Measurements from ENCODE around the gene CRYBG1. TPM values are rescaled to one million over a fixed set of nuclear protein-coding genes. Genes with fewer than 3 reads are reported as not detected.

CRYBG1 gene, protein sequence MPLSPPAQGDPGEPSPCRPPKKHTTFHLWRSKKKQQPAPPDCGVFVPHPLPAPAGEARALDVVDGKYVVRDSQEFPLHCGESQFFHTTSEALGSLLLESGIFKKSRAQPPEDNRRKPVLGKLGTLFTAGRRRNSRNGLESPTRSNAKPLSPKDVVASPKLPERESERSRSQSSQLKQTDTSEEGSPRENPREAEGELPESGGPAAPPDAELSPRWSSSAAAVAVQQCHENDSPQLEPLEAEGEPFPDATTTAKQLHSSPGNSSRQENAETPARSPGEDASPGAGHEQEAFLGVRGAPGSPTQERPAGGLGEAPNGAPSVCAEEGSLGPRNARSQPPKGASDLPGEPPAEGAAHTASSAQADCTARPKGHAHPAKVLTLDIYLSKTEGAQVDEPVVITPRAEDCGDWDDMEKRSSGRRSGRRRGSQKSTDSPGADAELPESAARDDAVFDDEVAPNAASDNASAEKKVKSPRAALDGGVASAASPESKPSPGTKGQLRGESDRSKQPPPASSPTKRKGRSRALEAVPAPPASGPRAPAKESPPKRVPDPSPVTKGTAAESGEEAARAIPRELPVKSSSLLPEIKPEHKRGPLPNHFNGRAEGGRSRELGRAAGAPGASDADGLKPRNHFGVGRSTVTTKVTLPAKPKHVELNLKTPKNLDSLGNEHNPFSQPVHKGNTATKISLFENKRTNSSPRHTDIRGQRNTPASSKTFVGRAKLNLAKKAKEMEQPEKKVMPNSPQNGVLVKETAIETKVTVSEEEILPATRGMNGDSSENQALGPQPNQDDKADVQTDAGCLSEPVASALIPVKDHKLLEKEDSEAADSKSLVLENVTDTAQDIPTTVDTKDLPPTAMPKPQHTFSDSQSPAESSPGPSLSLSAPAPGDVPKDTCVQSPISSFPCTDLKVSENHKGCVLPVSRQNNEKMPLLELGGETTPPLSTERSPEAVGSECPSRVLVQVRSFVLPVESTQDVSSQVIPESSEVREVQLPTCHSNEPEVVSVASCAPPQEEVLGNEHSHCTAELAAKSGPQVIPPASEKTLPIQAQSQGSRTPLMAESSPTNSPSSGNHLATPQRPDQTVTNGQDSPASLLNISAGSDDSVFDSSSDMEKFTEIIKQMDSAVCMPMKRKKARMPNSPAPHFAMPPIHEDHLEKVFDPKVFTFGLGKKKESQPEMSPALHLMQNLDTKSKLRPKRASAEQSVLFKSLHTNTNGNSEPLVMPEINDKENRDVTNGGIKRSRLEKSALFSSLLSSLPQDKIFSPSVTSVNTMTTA (N-terminal part only)
- total RNA-seq: 46.5 and 81.6 TPM in 2 replicates

DNA sequence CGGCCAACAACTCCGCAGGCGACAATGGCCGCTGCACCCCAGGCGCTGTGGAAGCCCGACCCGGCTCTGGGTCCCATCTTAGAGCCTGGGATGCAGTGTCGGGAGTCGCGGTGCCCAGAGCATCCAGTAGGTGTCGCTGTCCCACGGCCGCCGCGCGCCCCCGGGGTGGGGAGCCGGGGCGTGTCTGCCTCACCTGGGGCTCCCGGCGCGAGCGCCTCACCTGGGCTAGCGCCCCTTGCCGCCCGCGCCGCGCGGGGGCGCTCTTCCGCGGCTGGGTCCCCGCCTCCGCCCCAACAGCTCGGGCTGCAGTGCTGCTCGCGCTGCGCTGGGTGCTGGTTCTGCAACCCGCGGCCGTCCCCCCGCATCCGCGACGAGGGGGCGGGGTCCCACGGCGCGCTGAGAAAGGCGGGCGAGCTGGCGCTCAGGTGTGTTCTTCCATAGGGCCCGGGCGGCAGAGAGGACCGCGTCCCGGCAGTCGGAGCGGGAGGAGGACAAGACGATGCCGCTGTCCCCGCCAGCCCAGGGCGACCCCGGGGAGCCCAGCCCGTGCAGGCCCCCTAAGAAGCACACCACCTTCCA lies at the start of gene CRYBG1:
TSS of gene CRYBG1 (plus strand) at position 308 of the 579 bp plus-strand sequence. CDS start at position 500, 192 bp downstream.

DNA sequence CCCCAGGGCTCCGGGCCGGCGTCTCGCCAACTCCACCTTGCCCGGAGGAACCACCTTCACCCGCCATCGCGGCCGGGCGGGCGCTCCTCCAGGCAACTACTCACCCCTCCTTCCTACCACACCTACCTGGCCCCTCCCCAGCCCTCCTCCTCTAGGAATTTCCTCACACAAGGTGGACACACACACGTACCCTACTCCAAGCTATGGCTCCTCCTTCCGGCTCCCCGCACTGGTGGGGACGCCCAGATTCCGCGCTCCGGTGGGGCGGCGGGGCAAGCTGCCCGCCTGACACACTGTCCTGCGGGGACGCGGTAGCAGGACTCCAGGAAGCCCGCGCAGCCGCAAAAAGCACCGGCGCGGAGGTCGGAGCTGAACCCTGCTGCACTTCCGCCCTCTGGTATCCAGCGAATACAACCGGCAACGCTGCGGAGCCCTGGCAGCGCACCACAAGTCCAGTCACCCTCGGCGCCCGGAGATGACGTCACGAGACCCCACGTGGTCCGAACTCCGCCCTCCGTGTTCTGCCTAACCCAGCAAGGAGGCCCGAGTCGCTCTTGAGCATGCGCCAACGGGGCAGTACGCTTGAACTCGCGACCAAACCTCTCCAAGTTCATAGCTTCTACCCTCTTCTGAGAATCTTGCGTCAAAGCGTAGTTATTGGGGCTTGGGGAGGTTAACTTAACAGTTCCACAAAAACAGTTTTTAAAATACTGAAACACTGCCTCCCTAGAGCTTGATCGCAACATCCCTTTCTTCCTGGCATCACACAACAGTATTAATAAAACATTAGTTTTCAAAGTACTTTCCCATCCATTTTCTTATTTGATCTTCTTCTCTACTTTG lies 35.0 kb upstream of the CRYBG1 start, which contains the start of gene ATG5:
TSS of gene ATG5 (minus strand) at position 425 of the 843 bp plus-strand sequence. CDS start 9,552 bp downstream, outside the sequence.

Other genes starting within 250 kb of the CRYBG1 start
- gene ATG5, start 35.0 kb upstream of the CRYBG1 start, total RNA-seq: 63.1 and 66.0 TPM in 2 replicates

All from tracheal epithelial cell (primary cell).